Measurements from ENCODE around the gene ZCCHC14. TPM values are rescaled to one million over a fixed set of nuclear protein-coding genes. Genes with fewer than 3 reads are reported as not detected.
"Not testable (repeated sequence)": the region's sequence is repeated elsewhere in the genome, so short reads cannot be mapped to it uniquely, and the experiment has no call there.

Gene ZCCHC14
- total and polyA plus RNA-seq, 10 of the 15 experiments (the other 5 are each of a cell fraction or from before 2014, with no cell fraction given) = 0.02 to 0.26 (median 0.05) TPM; not detected in 3

DNA sequence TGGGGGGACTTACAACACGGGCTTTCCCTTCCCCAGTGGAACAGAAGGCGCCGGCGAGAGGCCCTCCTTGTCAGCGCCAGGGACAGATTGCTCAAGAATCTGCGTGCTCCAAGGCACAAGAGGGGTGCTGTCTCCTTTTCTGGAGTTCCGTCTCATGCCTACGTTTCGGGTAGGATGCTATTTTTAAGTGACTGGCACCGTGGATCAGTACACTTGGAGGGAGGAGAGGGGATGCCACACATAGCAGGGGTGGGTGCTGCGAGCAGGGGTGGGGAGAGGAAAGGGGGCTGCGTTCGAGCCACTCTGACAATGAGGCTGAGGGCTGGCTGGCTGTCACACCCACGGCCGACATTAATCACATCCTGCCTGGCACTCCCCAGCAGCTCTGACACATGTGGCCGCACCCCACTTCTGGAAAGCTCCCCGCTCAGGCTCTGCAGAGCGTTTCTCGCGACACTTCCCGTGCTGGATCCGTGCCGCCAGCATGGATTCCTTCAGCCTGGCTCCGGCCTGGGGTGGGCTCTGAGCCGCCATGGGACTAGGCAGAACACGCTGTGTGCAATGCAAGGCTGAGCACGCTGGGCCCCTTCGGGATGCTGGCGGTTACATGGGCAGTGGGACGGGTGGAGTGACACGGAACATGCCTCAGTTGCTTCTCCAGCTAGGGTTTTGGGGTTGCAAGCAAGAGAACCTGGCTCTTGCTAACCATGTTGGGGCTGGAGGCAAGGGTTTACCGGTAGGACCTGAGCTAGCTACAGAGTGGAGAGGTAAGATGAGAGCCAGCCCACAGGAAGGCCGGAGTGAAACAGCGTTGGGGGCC, 25.0 kb upstream of the ZCCHC14 start:
- H4K20me1 ChIP-seq (ENCODE audit: control insufficient read depth, insufficient read depth); H3K4me1 ChIP-seq (ENCODE audit: control insufficient read depth, insufficient read depth, low read length); intact Hi-C loops (cut with micrococcal nuclease; ENCODE audit: unreplicated experiment); RAD21 ChIA-PET (ENCODE audit: unreplicated experiment); H3K4me3 ChIP-seq; H3K36me3 ChIP-seq (ENCODE audit: control insufficient read depth in 2 of 2, insufficient read depth in 2 of 2, low read length in 1 of 2); SMC1A ChIA-PET (ENCODE audit: uncharacterized antibody, unreplicated experiment); H3K4me2 ChIP-seq (ENCODE audit: control insufficient read depth, insufficient read depth); H3K9ac ChIP-seq (ENCODE audit: control insufficient read depth, insufficient read depth, low read length); CTCF ChIA-PET; in situ Hi-C loops (cut with MboI); ATAC-seq; H2AFZ ChIP-seq (ENCODE audit: control insufficient read depth, low read depth, low read length); POLR2A ChIA-PET; FAIRE-seq; BruUV-seq (replicated peaks); DNase-seq (ENCODE audit: low read depth, low spot score); H3K79me2 ChIP-seq (ENCODE audit: control insufficient read depth, insufficient read depth, low read length); H3K27me3 ChIP-seq (replicated peaks in 1 of 2; ENCODE audit: control insufficient read depth in 2 of 2, insufficient read depth in 2 of 2, low read length in 1 of 2); H3K27ac ChIP-seq (ENCODE audit: control insufficient read depth, insufficient read depth); H3K9me3 ChIP-seq (replicated peaks; ENCODE audit: control insufficient read depth, insufficient read depth, low read length): not testable (repeated sequence)
- 51% methylated on average over 29 of the region's 34 CpGs for WGBS (ENCODE audit: insufficient coverage, insufficient replicate concordance, low lambda C conversion rate, missing lambda C conversion rate)

DNA sequence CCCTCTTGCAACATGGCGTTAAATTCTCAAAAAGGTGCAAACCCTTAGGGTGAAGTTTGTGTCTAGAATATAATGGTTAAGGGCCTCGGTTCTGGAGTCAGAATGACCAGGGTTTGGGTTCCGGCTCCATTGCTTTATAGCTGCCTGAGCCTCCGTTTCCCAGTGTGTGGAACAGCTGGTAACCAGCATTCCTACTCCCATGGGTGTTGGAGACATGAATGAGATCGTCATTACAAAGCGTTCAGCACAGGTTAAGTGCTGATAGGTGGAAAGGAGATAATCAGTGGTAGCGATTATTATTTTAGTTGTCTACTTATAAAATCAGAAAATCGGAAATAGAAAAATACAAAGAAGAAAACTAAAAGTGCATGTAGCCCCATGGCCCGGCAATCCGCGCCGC, 23.5 kb upstream of the ZCCHC14 start:
- Histone ChIP-seq H2AFZ (ENCODE audit: control insufficient read depth, low read depth, low read length) (no peak overlapping the region), H4K20me1 (ENCODE audit: control insufficient read depth, insufficient read depth) (no peaks in the 10 kb centered on the region), H3K4me2 (ENCODE audit: control insufficient read depth, insufficient read depth) (no peak overlapping the region), H3K79me2 (ENCODE audit: control insufficient read depth, insufficient read depth, low read length) (no peaks in the 10 kb centered on the region), H3K27me3 (replicated peaks in 1 of 2; ENCODE audit: control insufficient read depth in 2 of 2, insufficient read depth in 2 of 2, low read length in 1 of 2) (no peaks in the 10 kb centered on the region), H3K9me3 (replicated peaks; ENCODE audit: control insufficient read depth, insufficient read depth, low read length) (no peaks in the 10 kb centered on the region), H3K36me3 (ENCODE audit: control insufficient read depth in 2 of 2, insufficient read depth in 2 of 2, low read length in 1 of 2) (no peaks in the 10 kb centered on the region), H3K4me1 (ENCODE audit: control insufficient read depth, insufficient read depth, low read length) (no peaks in the 10 kb centered on the region), H3K9ac (ENCODE audit: control insufficient read depth, insufficient read depth, low read length) (no peak overlapping the region), H3K27ac (ENCODE audit: control insufficient read depth, insufficient read depth) (no peak overlapping the region), H3K4me3 (no peak overlapping the region)
- in situ Hi-C loops (cut with MboI) (no loop called here), intact Hi-C loops (cut with micrococcal nuclease; ENCODE audit: unreplicated experiment) (no loop called here)
- ChIA-PET SMC1A (ENCODE audit: uncharacterized antibody, unreplicated experiment) (no interaction called here), RAD21 (ENCODE audit: unreplicated experiment) (no interaction called here), POLR2A (no interaction called here), CTCF (no interaction called here)
- ATAC-seq = no peak
- no peak for FAIRE-seq
- 44% methylated on average over 12 of the region's 12 CpGs for WGBS (ENCODE audit: insufficient coverage, insufficient replicate concordance, low lambda C conversion rate, missing lambda C conversion rate)
- TF ChIP-seq STAT3 (IDR thresholded peaks at IDR 0.05; ENCODE audit: low read depth, low read length) = no peak
- TF ChIP-seq BRCA1 (IDR thresholded peaks at IDR 0.05; ENCODE audit: low read depth, low read length) = no peak
- TF ChIP-seq KDM1A (IDR thresholded peaks at IDR 0.05; ENCODE audit: borderline replicate concordance) = no peak
- no peak for TF ChIP-seq TCF7 (IDR thresholded peaks at IDR 0.05; ENCODE audit: borderline replicate concordance)
- TF ChIP-seq GABPA (IDR thresholded peaks at IDR 0.05; ENCODE audit: low read depth) = no peak
- no peak for TF ChIP-seq RAD51 (IDR thresholded peaks at IDR 0.05)
- TF ChIP-seq SP1 (IDR thresholded peaks at IDR 0.05; ENCODE audit: low read depth, low read length) = no peak
- TF ChIP-seq ZZZ3 (IDR thresholded peaks at IDR 0.05; ENCODE audit: control insufficient read depth, insufficient read length, low read depth) = no peak
- TF ChIP-seq, protein P1, sequence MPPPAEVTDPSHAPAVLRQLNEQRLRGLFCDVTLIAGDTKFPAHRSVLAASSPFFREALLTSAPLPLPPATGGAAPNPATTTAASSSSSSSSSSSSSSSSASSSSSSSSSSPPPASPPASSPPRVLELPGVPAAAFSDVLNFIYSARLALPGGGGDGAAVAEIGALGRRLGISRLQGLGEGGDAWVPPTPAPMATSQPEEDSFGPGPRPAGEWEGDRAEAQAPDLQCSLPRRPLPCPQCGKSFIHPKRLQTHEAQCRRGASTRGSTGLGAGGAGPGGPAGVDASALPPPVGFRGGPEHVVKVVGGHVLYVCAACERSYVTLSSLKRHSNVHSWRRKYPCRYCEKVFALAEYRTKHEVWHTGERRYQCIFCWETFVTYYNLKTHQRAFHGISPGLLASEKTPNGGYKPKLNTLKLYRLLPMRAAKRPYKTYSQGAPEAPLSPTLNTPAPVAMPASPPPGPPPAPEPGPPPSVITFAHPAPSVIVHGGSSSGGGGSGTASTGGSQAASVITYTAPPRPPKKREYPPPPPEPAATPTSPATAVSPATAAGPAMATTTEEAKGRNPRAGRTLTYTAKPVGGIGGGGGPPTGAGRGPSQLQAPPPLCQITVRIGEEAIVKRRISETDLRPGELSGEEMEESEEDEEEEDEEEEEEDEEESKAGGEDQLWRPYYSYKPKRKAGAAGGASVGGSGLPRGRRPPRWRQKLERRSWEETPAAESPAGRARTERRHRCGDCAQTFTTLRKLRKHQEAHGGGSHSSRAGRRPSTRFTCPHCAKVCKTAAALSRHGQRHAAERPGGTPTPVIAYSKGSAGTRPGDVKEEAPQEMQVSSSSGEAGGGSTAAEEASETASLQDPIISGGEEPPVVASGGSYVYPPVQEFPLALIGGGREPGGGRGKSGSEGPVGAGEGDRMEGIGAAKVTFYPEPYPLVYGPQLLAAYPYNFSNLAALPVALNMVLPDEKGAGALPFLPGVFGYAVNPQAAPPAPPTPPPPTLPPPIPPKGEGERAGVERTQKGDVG (CRISPR knock-in tag; IDR thresholded peaks at IDR 0.05) = no peak
- TF ChIP-seq NR2C2 (IDR thresholded peaks at IDR 0.05; ENCODE audit: borderline replicate concordance, control insufficient read depth, insufficient read length, low read depth) = no peak
- no peak for TF ChIP-seq BHLHE40 (IDR thresholded peaks at IDR 0.05; ENCODE audit: borderline replicate concordance in 1 of 2, low read depth in 2 of 2, low read length in 1 of 2)
- no peak for TF ChIP-seq MYC (IDR thresholded peaks at IDR 0.05; ENCODE audit: insufficient read depth, insufficient read length, insufficient replicate concordance, low read length, severe bottlenecking)
- no peak for TF ChIP-seq RUNX3 (IDR thresholded peaks at IDR 0.05; ENCODE audit: low read length)
- DNase-seq (ENCODE audit: low read depth, low spot score) = no peak
- no TSS peak for BruUV-seq (replicated peaks)
